KOPT-K1 (cell line): Measurements from ENCODE around the gene MOXD1.
"Not testable (repeated sequence)": the region's sequence is repeated elsewhere in the genome, so short reads cannot be mapped to it uniquely, and the experiment has no call there.

Source experiments
- H3K27ac ChIP-seq: fragments of 200-600 bp; sonication (generic); 2 replicates; pipeline ENCODE4 v1.5.1; 2016; ENCODE audit warnings: antibody characterized with exemption, mild to moderate bottlenecking, low read depth, low read length; ENCODE audit not compliant: poor library complexity, severe bottlenecking
- H3K36me3 ChIP-seq: fragments of 200-600 bp; sonication (generic); 2 replicates; pipeline ENCODE4 v1.5.1; 2017; ENCODE audit warnings: antibody characterized with exemption, mild to moderate bottlenecking, low read length, moderate library complexity; ENCODE audit not compliant: insufficient read depth
- H3K9me3 ChIP-seq: fragments of 200-600 bp; sonication (generic); 2 replicates; pipeline ENCODE4 v1.5.1; 2017; ENCODE audit warnings: antibody characterized with exemption, low read length, mild to moderate bottlenecking; ENCODE audit not compliant: insufficient read depth, poor library complexity, severe bottlenecking

Gene MOXD1

GRCh38 chr6:132287101-132287500 is 114.2 kb downstream of the MOXD1 start:
- H3K36me3 ChIP-seq, result no peaks in the 10 kb centered on the region
- H3K9me3 ChIP-seq, result no peaks in the 10 kb centered on the region
- H3K27ac ChIP-seq, result no peak overlapping the region

GRCh38 chr6:132286298-132287019 is 114.8 kb downstream of the MOXD1 start:
- no peaks in the 10 kb centered on the region for H3K36me3 ChIP-seq
- no peaks in the 10 kb centered on the region for H3K9me3 ChIP-seq
- H3K27ac ChIP-seq, result no peak overlapping the region

- H3K9me3 ChIP-seq, result no peaks in the 10 kb centered on the region
- H3K27ac ChIP-seq, result no peak overlapping the region
- no peaks in the 10 kb centered on the region for H3K36me3 ChIP-seq
Measured at GRCh38 chr6:132285004-132285780, 116.1 kb downstream of the MOXD1 start.

GRCh38 chr6:132282696-132283095 is 118.6 kb downstream of the MOXD1 start:
- H3K27ac ChIP-seq, result no peak overlapping the region
- H3K36me3 ChIP-seq, result no peaks in the 10 kb centered on the region
- no peaks in the 10 kb centered on the region for H3K9me3 ChIP-seq

DNA sequence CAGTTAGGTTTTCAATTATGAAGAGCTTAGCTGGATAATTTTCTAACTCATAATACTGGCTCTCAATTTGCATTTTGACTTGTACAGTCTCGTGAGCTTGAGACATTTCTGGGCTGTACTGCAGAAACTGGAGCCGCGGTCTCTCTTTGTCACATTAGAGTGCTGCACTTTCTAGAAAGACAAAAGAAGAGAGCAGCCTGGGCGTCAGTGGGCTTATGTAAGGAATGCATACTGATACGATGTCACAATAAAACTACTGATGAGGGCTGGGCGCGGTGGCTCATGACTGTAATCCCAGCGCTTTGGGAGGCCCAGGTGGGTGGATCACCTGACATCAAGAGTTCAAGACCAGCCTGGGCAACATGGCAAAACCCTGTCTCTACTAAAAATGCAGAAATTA is 120.8 kb downstream of the MOXD1 start:
- H3K36me3 ChIP-seq, result no peaks in the 10 kb centered on the region
- no peak overlapping the region for H3K27ac ChIP-seq
- no peaks in the 10 kb centered on the region for H3K9me3 ChIP-seq

DNA sequence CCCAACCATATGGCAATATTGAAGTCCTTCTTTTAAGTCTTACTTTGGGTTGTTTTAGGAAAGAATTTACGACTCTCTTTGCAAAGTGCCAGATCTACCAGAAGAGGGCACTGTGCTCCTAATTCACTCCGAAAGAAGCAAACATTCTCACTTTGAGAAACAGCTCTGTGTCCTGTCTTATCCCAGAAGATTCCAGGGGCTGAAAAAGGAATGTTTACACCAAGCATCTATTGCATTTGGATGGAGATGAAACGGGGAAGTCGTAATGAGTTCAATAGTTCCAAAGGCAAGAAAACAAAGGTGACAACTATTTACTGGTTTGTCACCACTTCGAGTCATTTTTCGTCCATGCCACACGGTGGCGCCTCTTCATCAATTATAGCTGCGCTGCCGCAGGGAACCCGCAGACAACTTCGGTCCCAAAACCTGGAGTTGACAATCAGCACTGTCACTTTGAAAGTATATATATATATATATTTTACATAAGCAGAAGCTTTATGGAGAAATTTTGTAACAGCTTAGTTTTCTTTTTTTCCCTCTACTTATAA is 121.6 kb downstream of the MOXD1 start:
- H3K27ac ChIP-seq, result no peak overlapping the region
- no peaks in the 10 kb centered on the region for H3K36me3 ChIP-seq
- no peaks in the 10 kb centered on the region for H3K9me3 ChIP-seq

DNA sequence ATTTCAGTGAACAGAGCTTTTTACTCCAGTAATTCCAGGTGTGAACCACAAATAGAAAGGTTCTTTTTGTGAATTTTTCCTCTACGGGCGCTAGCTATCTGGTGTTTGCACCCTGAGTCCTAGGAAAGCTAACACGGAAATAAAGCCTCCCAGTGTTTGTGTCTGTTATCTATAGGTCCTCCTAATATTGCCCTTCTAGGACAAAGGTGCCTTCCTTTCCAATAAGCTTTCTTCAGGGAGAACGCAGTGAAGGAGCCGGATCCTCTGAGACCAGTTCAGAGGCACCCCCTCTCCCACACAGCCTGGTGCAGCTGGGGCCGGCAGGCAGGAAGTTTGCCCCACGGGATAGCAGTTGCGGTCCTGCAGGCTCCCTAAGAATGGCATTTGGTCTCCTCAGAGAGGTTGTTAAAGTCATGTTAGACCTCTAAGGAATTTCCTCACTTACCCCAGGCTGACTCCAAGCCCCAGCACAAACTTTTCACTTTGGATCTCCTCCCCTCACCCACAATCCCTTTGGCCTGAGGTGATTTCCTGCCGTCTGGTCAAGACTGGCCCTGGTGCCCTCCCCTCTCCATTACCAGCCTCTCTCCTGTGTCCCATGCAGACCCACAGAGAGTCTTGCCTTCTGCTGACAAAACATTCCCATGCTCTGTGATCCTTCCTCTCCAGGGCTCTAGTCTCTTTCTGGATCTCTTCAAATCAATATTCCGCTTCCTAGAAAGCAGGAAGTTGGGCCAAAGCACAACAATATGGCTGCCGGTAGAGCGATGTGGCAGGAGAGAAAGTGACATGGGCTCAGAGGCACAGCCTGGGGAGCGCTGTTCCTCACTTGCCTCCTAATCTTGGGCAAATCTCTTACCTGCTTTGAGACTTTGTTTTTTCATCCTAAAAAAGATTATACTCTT is 126.0 kb downstream of the MOXD1 start:
- Histone ChIP-seq H3K9me3 (no peaks in the 10 kb centered on the region), H3K27ac (no peak overlapping the region), H3K36me3 (no peaks in the 10 kb centered on the region)

- no peaks in the 10 kb centered on the region for H3K9me3 ChIP-seq
- no peak overlapping the region for H3K27ac ChIP-seq
- H3K36me3 ChIP-seq, result no peaks in the 10 kb centered on the region
Measured at GRCh38 chr6:132272776-132273175, 128.5 kb downstream of the MOXD1 start.

GRCh38 chr6:132270726-132271402 is 130.4 kb downstream of the MOXD1 start:
- H3K27ac ChIP-seq, result no peak overlapping the region

DNA sequence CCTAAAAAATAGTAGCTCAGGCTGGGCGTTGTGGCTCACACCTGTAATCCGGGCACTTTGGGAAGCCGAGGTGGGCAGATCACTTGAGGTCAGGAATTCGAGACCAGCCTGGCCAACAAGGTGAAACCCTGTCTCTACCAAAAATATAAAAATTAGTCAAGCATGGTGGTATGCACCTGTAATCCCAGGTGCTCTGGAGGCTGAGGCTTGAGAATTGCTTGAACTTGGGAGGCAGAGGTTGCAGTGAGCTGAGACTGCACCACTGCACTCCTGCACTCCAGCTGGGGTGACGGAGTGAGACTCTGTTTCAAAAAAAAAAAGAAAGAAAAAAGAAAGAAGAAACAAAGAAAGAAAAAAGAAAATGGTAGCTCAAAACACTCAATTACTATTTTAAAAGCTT is 132.6 kb downstream of the MOXD1 start:
- not testable (repeated sequence) for H3K36me3 ChIP-seq, H3K27ac ChIP-seq, H3K9me3 ChIP-seq

More at GRCh38 chr6:132270726-132271402, 130.4 kb downstream of the MOXD1 start:
- Histone ChIP-seq H3K9me3 (no peaks in the 10 kb centered on the region), H3K36me3 (no peaks in the 10 kb centered on the region)

DNA sequence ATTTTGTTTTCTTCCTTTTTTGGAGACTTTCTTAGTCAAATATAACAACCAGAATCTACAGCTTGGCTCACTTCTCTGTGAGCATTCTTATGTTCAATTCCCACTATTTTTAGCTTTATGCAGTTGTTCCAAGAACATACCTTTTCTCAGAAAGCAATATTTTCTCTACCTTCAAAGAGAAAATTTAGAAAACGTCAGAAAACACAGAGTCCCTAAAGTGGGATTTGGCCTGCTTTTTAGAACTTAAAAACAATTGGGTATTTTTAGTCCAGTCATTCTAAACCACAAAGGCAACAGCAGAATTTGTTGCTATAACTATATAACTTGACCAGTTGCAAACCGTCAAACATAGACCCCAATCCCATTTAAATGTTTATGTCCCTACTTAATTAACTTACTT is 133.1 kb downstream of the MOXD1 start:
- Histone ChIP-seq H3K9me3 (no peaks in the 10 kb centered on the region), H3K36me3 (no peaks in the 10 kb centered on the region), H3K27ac (no peak overlapping the region)

DNA sequence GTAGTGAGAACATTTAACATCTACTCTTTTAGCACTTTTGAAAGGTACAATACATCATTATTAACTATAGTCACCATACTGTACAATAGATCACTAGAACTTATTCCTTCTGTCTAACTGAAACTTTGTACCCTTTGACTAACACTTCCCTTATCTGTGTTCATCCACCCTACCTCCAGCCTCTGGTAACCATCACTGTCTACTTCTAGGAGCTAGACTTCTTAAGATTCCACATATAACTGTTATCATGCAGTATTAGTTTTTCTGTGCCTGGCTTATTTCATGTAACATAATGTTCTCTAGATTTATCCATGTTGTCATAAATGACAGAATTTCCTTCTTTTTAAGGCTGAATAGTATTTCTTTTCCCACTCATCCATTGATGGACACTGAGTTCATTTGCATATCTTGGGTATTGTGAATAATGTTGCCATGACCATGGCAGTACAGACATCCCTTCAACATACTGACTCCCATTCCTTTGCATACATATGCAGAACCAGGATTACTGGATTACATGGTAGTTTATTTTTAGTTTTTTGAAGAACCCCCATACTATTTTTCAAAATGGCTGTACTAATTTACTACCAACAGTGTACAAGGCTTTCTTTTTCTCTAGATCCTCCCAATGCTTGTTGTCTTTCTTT is 135.7 kb downstream of the MOXD1 start:
- H3K36me3 ChIP-seq, result no peaks in the 10 kb centered on the region
- H3K27ac ChIP-seq, result no peak overlapping the region
- no peaks in the 10 kb centered on the region for H3K9me3 ChIP-seq

DNA sequence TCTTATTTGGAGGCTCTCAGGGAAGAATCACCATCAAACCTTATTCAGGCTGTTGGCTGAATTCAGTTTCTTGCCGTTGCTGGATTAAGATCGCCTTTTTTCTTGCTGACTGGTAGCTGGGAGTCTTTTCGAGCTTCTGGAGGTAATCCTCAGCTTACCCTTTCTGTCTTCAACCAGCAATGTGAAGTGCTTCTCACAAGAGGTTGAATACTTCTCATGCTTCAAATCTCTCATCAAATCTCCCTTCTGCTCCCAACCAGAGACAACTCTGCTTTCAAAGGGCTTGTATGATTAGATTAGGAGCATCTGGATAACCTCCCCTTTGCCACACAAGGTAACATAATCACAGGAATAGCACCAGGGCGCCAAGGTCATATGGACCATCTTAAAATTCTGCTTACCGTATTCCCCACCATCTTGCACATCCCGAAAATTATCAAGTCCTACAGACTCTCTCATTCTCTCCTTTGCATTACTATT is 137.2 kb downstream of the MOXD1 start:
- Histone ChIP-seq H3K36me3 (no peaks in the 10 kb centered on the region), H3K27ac (no peak overlapping the region), H3K9me3 (no peaks in the 10 kb centered on the region)

- Histone ChIP-seq H3K27ac (no peak overlapping the region), H3K36me3 (no peaks in the 10 kb centered on the region), H3K9me3 (no peaks in the 10 kb centered on the region)
Measured at GRCh38 chr6:132261354-132261753, 139.9 kb downstream of the MOXD1 start.
